ENCODE data around the gene MYO1E.

The MYO1E gene

DNA sequence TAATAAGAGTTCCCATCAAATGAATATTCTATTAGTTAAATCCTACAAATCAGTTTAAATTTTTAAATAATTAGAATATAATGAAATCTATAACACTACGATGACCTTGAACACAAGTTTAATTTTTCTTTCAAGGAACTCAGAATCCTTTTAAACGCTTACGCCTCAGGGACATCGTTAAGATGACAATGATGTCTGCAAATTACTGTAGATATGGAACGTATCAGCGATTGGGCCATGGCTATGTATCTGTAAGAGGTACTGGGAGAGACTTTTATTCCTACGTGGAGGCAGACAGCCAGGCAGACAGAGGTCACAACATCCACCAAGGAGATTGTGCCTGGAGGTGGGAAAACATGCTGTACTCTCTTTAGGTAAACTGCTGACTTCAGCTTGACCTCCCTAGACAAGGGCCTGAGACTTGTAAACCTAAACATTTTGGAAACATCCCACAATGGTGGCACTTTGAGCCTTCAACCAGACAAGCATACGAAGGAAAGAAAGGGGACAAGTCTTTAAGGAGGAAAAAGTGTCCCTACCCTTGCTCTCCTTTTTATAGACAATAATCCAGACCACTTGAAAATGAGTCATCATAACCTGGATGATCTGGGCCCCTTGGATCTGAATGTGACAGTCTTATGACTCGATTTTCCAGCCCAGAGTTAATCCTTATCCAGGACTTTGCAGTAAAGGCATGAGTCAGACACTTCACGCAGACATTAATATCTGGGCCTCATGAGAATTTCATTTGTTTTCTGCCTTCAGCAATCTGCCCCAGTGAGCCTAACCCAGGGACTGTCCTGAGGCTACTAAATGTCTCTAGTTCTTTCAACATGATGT lies 172.8 kb downstream of the MYO1E start:
- Histone ChIP-seq H3K27me3 (replicated peaks) (no peaks in the 10 kb centered on the region), H3K4me3 (ENCODE audit: low read depth, low read length) (no peak overlapping the region), H3K36me3 (replicated peaks) (peaks cover 69% of the 10 kb centered on the region), H3K27ac (peak overlapping the region; percentile 80)
- TF ChIP-seq CTCF (IDR thresholded peaks at IDR 0.05; ENCODE audit: low read depth, low read length, missing control alignments): no peak
- peak; percentile 77 for DNase-seq
- in situ Hi-C loops (cut with HindIII; ENCODE audit: low pct_ligation_motif_present, low sequenced_read_pairs): no loop called here

- TF ChIP-seq CTCF (IDR thresholded peaks at IDR 0.05; ENCODE audit: low read depth, low read length, missing control alignments): no peak
- no peak overlapping the region for H3K27ac ChIP-seq
- peaks cover 61% of the 10 kb centered on the region for H3K36me3 ChIP-seq (replicated peaks)
These were observed 175.2 kb downstream of the MYO1E start for GRCh38 chr15:59197454-59197853.

DNA sequence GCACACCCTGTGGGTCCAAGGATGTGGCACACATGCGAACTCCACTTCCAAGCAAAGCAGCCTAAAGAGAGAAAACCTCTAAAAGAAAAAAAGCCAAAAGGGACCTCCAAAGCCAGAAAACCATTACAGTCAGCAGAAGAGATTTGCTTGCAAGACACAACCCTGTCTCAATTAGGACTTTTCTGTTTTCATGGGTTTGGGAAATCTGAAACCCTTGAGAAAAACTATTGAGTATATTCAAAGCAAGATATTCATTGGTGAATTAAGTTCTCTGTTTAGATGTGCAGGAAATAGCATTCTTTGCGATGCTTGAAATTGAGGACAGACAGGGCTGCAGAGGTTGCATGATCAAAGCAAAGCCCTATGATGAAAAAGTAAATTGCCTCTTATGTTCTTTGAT lies 176.3 kb downstream of the MYO1E start:
- Histone ChIP-seq H3K27me3 (replicated peaks) (no peaks in the 10 kb centered on the region), H3K4me3 (ENCODE audit: low read depth, low read length) (no peak overlapping the region), H3K27ac (no peak overlapping the region), H3K36me3 (replicated peaks) (peaks cover 54% of the 10 kb centered on the region)
- DNase-seq: no peak
- TF ChIP-seq CTCF (IDR thresholded peaks at IDR 0.05; ENCODE audit: low read depth, low read length, missing control alignments): no peak
- in situ Hi-C loops (cut with HindIII; ENCODE audit: low pct_ligation_motif_present, low sequenced_read_pairs): no loop called here

More at GRCh38 chr15:59197454-59197853, 175.2 kb downstream of the MYO1E start:
- no peak for DNase-seq
- H3K27me3 ChIP-seq (replicated peaks): no peaks in the 10 kb centered on the region
- in situ Hi-C loops (cut with HindIII; ENCODE audit: low pct_ligation_motif_present, low sequenced_read_pairs): no loop called here
- no peak overlapping the region for H3K4me3 ChIP-seq (ENCODE audit: low read depth, low read length)

DNA sequence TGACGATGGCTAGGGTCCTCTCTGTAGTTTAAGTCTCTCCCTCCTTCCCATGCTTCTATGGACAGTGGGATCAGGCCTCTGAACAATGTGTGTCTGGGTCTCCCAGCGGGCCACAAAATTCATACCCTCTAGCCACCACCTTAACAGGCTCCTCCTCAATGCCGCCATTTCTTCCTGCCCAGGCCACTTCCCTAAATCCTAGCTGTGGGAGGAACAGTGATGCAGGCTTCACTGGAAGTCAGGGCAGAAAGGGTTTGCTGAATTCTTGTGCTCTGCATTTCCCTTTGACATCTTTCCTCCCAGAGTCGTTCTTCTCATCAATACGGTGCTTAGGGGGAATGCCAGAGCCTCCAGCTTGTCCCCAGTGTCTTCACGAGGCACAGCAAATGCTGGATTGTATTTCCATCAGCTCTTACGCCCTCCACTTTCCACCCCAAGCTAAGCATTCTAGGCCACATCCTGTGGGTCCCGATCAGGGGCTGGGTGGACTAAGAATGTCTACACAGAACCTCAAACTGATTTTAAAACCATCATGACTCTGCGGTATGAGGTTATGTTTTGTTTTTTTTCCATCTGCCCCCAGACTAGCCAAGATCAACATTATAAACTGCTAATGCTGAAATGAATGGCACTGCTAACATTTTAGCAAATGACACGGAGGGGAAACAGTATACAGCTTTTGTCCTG lies 177.9 kb downstream of the MYO1E start:
- Histone ChIP-seq H3K27ac (no peak overlapping the region), H3K27me3 (replicated peaks) (no peaks in the 10 kb centered on the region), H3K4me3 (ENCODE audit: low read depth, low read length) (no peak overlapping the region), H3K36me3 (replicated peaks) (peaks cover 51% of the 10 kb centered on the region)
- DNase-seq: no peak
- no peak for TF ChIP-seq CTCF (IDR thresholded peaks at IDR 0.05; ENCODE audit: low read depth, low read length, missing control alignments)
- in situ Hi-C loops (cut with HindIII; ENCODE audit: low pct_ligation_motif_present, low sequenced_read_pairs): no loop called here

- peak; percentile 83 for DNase-seq
- Histone ChIP-seq H3K4me3 (ENCODE audit: low read depth, low read length) (peak overlapping the region; percentile 35), H3K36me3 (replicated peaks) (peaks cover 57% of the 10 kb centered on the region), H3K27ac (peak overlapping the region; percentile 93), H3K27me3 (replicated peaks) (no peaks in the 10 kb centered on the region)
- in situ Hi-C loops (cut with HindIII; ENCODE audit: low pct_ligation_motif_present, low sequenced_read_pairs): no loop called here
- peak; percentile 2 for TF ChIP-seq CTCF (IDR thresholded peaks at IDR 0.05; ENCODE audit: low read depth, low read length, missing control alignments)
These were observed 180.8 kb downstream of the MYO1E start for GRCh38 chr15:59191855-59192237.
